H1 (cell line): ENCODE measurements around the gene NIPAL1. TPM values are rescaled to one million over a fixed set of nuclear protein-coding genes. Genes with fewer than 3 reads are reported as not detected.

Experiments
- CTCF ChIA-PET: fragments of 300-600 bp; sonication (Branson Sonifier 250); formaldehyde crosslinking; loops from one replicate; lab custom pipeline; 2021; ENCODE audit not compliant: partially characterized antibody; lab: Charles Lee
- POLR2A ChIA-PET: fragments of 300-600 bp; sonication (Branson Sonifier 250); formaldehyde crosslinking; loops from one replicate; lab custom pipeline; 2021; ENCODE audit warnings: inconsistent platforms; ENCODE audit not compliant: partially characterized antibody; lab: Charles Lee
- DNase-seq, 2 experiments: peaks; one replicate each; pipeline versions ENCODE4 v3.0.0 to v3.0.0-alpha.2; 2010 to 2022; ENCODE audit warnings: low spot score in 2 of 2, low read depth in 1 of 2, mixed read lengths in 1 of 2
- FAIRE-seq: peaks from 2 replicates; lab custom pipeline; 2011; peaks lifted over from hg19 to GRCh38; lab: Jason Lieb, UNC
- H2AFZ ChIP-seq: 2 replicates; pipeline ENCODE4 v1.8.1; 2012; ENCODE audit warnings: low read length, inconsistent platforms
- H2AK5ac ChIP-seq: 2 replicates; pipeline ENCODE4 v1.6.1; 2013; ENCODE audit warnings: low read depth, low read length
- H2BK120ac ChIP-seq: replicated peaks from 2 replicates; pipeline ENCODE3; 2013; ENCODE audit warnings: low read depth, low read length, inconsistent platforms
- H2BK12ac ChIP-seq: 2 replicates; pipeline ENCODE4 v1.6.1; 2013; ENCODE audit warnings: low read depth, low read length
- H2BK15ac ChIP-seq: 2 replicates; pipeline ENCODE4 v1.6.1; 2013; ENCODE audit warnings: low read length
- H2BK20ac ChIP-seq: 2 replicates; pipeline ENCODE4 v1.6.1; 2013; ENCODE audit warnings: low read length
- H2BK5ac ChIP-seq: 2 replicates; pipeline ENCODE4 v1.6.1; 2013; ENCODE audit warnings: low read depth, low read length
- H3K14ac ChIP-seq: 2 replicates; pipeline ENCODE4 v1.6.1; 2013; ENCODE audit warnings: inconsistent platforms; ENCODE audit not compliant: insufficient read length
- H3K18ac ChIP-seq: 2 replicates; pipeline ENCODE4 v1.6.1; 2013; ENCODE audit warnings: low read length; ENCODE audit errors: extremely low read depth
- H3K23ac ChIP-seq: 2 replicates; pipeline ENCODE4 v1.6.1; 2013; ENCODE audit warnings: inconsistent platforms; ENCODE audit not compliant: insufficient read length
- H3K23me2 ChIP-seq: 2 replicates; pipeline ENCODE4 v1.6.1; 2013; ENCODE audit warnings: low read depth, low read length
- H3K27ac ChIP-seq: 2 replicates; pipeline ENCODE4 v1.6.1; 2011; ENCODE audit warnings: low read depth, low read length, inconsistent platforms
- H3K27me3 ChIP-seq, 4 experiments: replicated peaks in 1 of 4; 1 replicate in 1 of 4; 2 replicates in 3 of 4; pipeline versions ENCODE4 v1.6.1 to v1.8.1; 2011 to 2013; ENCODE audit warnings: low read length in 3 of 4, mild to moderate bottlenecking in 3 of 4, inconsistent platforms in 2 of 4, mixed read lengths in 2 of 4, moderate library complexity in 1 of 4; ENCODE audit not compliant: control insufficient read depth in 3 of 4, insufficient read depth in 3 of 4; ENCODE audit errors: extremely low read depth in 1 of 4
- H3K36me3 ChIP-seq, 4 experiments: 2 replicates each; pipeline versions ENCODE4 v1.6.1 to v1.8.1; 2011 to 2013; ENCODE audit warnings: mild to moderate bottlenecking in 4 of 4, low read length in 3 of 4, moderate library complexity in 2 of 4, control low read depth in 1 of 4, inconsistent platforms in 1 of 4; ENCODE audit not compliant: insufficient read depth in 4 of 4, control insufficient read depth in 2 of 4
- H3K4ac ChIP-seq: replicated peaks from 2 replicates; pipeline ENCODE3; 2013; ENCODE audit warnings: low read length, low read depth, mixed read lengths, inconsistent platforms; ENCODE audit not compliant: insufficient read length
- H3K4me1 ChIP-seq, 4 experiments: replicated peaks in 1 of 4; 1 replicate in 1 of 4; 2 replicates in 3 of 4; pipeline versions ENCODE4 v1.6.1 to v1.8.1; 2011 to 2013; ENCODE audit warnings: low read length in 3 of 4, inconsistent platforms in 2 of 4, mixed read lengths in 1 of 4; ENCODE audit not compliant: insufficient read depth in 4 of 4, control insufficient read depth in 3 of 4
- H3K4me2 ChIP-seq, 2 experiments: 2 replicates each; pipeline versions ENCODE4 v1.6.1 to v1.8.1; 2011 to 2013; ENCODE audit warnings: low read depth in 2 of 2, low read length in 2 of 2, control low read depth in 1 of 2, inconsistent platforms in 1 of 2, mild to moderate bottlenecking in 1 of 2; ENCODE audit not compliant: insufficient read depth in 1 of 2
- H3K4me3 ChIP-seq, 4 experiments: fragments of 200-600, 300-600 bp in 1 of 4; sonication (generic), shearing (Covaris generic), sonication (Bioruptor Twin) in 1 of 4; 2 replicates each; pipeline versions ENCODE4 v1.5.1 to v1.8.1; 2011 to 2016; ENCODE audit warnings: low read length in 4 of 4, low read depth in 3 of 4, control low read depth in 2 of 4, inconsistent platforms in 2 of 4, mild to moderate bottlenecking in 2 of 4, mixed read lengths in 1 of 4, moderate library complexity in 1 of 4; ENCODE audit not compliant: insufficient read depth in 2 of 4; ENCODE audit errors: extremely low read depth in 1 of 4
- H3K56ac ChIP-seq: replicated peaks from 2 replicates; pipeline ENCODE3; 2013; ENCODE audit warnings: low read depth, mild to moderate bottlenecking, mixed read lengths, low read length, inconsistent platforms; ENCODE audit not compliant: insufficient read length
- H3K79me1 ChIP-seq: 2 replicates; pipeline ENCODE4 v1.6.1; 2013; ENCODE audit warnings: low read depth, low read length, control low read depth
- H3K79me2 ChIP-seq, 2 experiments: 2 replicates each; pipeline versions ENCODE4 v1.6.1 to v1.8.1; 2012 to 2013; ENCODE audit warnings: low read length in 2 of 2, mild to moderate bottlenecking in 2 of 2, inconsistent platforms in 1 of 2; ENCODE audit not compliant: insufficient read depth in 2 of 2, control insufficient read depth in 1 of 2
- H3K9ac ChIP-seq, 4 experiments: replicated peaks in 1 of 4; 1 replicate in 1 of 4; 2 replicates in 3 of 4; pipeline versions ENCODE4 v1.6.1 to v1.8.1; 2011 to 2013; ENCODE audit warnings: low read depth in 3 of 4, low read length in 3 of 4, control low read depth in 2 of 4, mild to moderate bottlenecking in 2 of 4, moderate library complexity in 2 of 4, inconsistent platforms in 1 of 4; ENCODE audit errors: extremely low read depth in 1 of 4
- H3K9me3 ChIP-seq, 2 experiments: 2 replicates each; pipeline versions ENCODE4 v1.6.1 to v1.8.1; 2012 to 2013; ENCODE audit warnings: mild to moderate bottlenecking in 2 of 2, moderate library complexity in 2 of 2, control low read depth in 1 of 2, inconsistent platforms in 1 of 2, low read depth in 1 of 2, low read length in 1 of 2, mixed read lengths in 1 of 2; ENCODE audit not compliant: insufficient read depth in 2 of 2
- H4K20me1 ChIP-seq, 2 experiments: replicated peaks in 1 of 2; 2 replicates each; pipeline versions ENCODE3 to v1.8.1; 2011 to 2013; ENCODE audit warnings: inconsistent platforms in 2 of 2, low read length in 2 of 2, mild to moderate bottlenecking in 1 of 2; ENCODE audit not compliant: insufficient read depth in 2 of 2, control insufficient read depth in 1 of 2
- H4K5ac ChIP-seq: 2 replicates; pipeline ENCODE4 v1.6.1; 2013; ENCODE audit warnings: low read length, low read depth, mixed read lengths, inconsistent platforms; ENCODE audit not compliant: insufficient read length
- H4K8ac ChIP-seq: 2 replicates; pipeline ENCODE4 v1.8.0; 2013; ENCODE audit warnings: mild to moderate bottlenecking, moderate library complexity, low read length, inconsistent platforms; ENCODE audit not compliant: insufficient read depth; ENCODE audit errors: extremely low read depth
- H4K91ac ChIP-seq: replicated peaks from 2 replicates; pipeline ENCODE3; 2013; ENCODE audit warnings: low read length, mixed read lengths, inconsistent platforms; ENCODE audit not compliant: insufficient read length
- CHD2 ChIP-seq: IDR thresholded peaks from 2 replicates; pipeline ENCODE4 v1.6.1; 2012; ENCODE audit warnings: low read length, improper control_type of control experiment
- CREB1 ChIP-seq: IDR thresholded peaks from 2 replicates; pipeline ENCODE4 v1.6.1; 2012; ENCODE audit warnings: inconsistent platforms
- EGR1 ChIP-seq: IDR thresholded peaks from 2 replicates; pipeline ENCODE4 v1.6.1; 2011; ENCODE audit warnings: low read depth, low read length, borderline replicate concordance
- EZH2 ChIP-seq: fragments of 200-600 bp; sonication (generic); IDR thresholded peaks from 2 replicates; pipeline ENCODE4 v1.7.1; 2012; ENCODE audit warnings: low read depth, mild to moderate bottlenecking, moderate library complexity, low read length, inconsistent platforms; ENCODE audit not compliant: severe bottlenecking
- FOSL1 ChIP-seq: IDR thresholded peaks from 2 replicates; pipeline ENCODE4 v1.6.1; 2011; ENCODE audit warnings: mild to moderate bottlenecking, low read depth, low read length, moderate library complexity; ENCODE audit not compliant: insufficient read depth
- GABPA ChIP-seq: IDR thresholded peaks from 2 replicates; pipeline ENCODE4 v1.6.1; 2011; ENCODE audit warnings: mild to moderate bottlenecking, low read length, moderate library complexity, borderline replicate concordance; ENCODE audit not compliant: insufficient read depth
- HDAC2 ChIP-seq, 2 experiments: fragments of 300-600 bp in 1 of 2; sonication (generic) in 1 of 2; IDR thresholded peaks; 2 replicates each; pipeline ENCODE4 v1.6.1; 2011 to 2012; ENCODE audit warnings: low read depth in 2 of 2, low read length in 2 of 2, mild to moderate bottlenecking in 2 of 2, moderate library complexity in 2 of 2, borderline replicate concordance in 1 of 2, inconsistent platforms in 1 of 2
- JUN ChIP-seq: IDR thresholded peaks from 2 replicates; pipeline ENCODE4 v1.6.1; 2011; ENCODE audit warnings: low read depth, mild to moderate bottlenecking, improper control_type of control experiment, low read length
- JUND ChIP-seq: IDR thresholded peaks from 2 replicates; pipeline ENCODE4 v1.6.1; 2011; ENCODE audit warnings: mild to moderate bottlenecking, improper control_type of control experiment, low read length
- KDM4A ChIP-seq: IDR thresholded peaks from one replicate; pipeline ENCODE4 v1.7.1; 2012; ENCODE audit warnings: low read depth, mild to moderate bottlenecking, moderate library complexity, low read length, inconsistent platforms; ENCODE audit not compliant: severe bottlenecking
- NANOG ChIP-seq: IDR thresholded peaks from 2 replicates; pipeline ENCODE4 v1.6.1; 2011; ENCODE audit warnings: low read length, low read depth, mild to moderate bottlenecking, inconsistent platforms; ENCODE audit not compliant: insufficient read depth, poor library complexity, severe bottlenecking
- TAF1 ChIP-seq: IDR thresholded peaks from 2 replicates; pipeline ENCODE4 v1.6.1; 2011; ENCODE audit warnings: mild to moderate bottlenecking, low read depth, low read length
- WGBS, 2 experiments: shearing (Covaris generic) in 1 of 2; methylation state at CpG; one replicate each; pipeline versions ENCODE4 v1.1.6 to v1.1.7; 2013 to 2015; ENCODE audit warnings: low lambda C conversion rate in 2 of 2, mixed read lengths in 2 of 2, inconsistent platforms in 1 of 2, low coverage in 1 of 2, missing lambda C conversion rate in 1 of 2; ENCODE audit not compliant: insufficient replicate concordance in 2 of 2, insufficient coverage in 1 of 2, insufficient read length in 1 of 2; ENCODE audit errors: extremely low coverage in 1 of 2, missing lambda C conversion rate in 1 of 2; 5-methylcytosine and 5-hydroxymethylcytosine counted together
- polyA plus RNA-seq, 7 experiments: library from polyadenylated mRNA; depleted of rRNA in 3 of 7; stranded (reverse) in 5 of 7; unstranded in 2 of 7; fragments of >200 nt in 5 of 7; fragments of 200-250 nt in 2 of 7; gene quantifications; 1 replicate in 5 of 7; 2 replicates in 1 of 7; 4 replicates in 1 of 7; pipeline versions ENCODE4 v1.2.1 to v1.2.3, GENCODE V29; 2011 to 2013; ENCODE audit warnings: missing spikeins in 2 of 7, mixed read lengths in 2 of 7
- total RNA-seq: library from RNA; stranded (reverse); fragmentation: NEBNext Ultra II Directional; extraction: Animal tissue kit (Norgen Biotek cat#: 25700); gene quantifications from 2 replicates; pipeline ENCODE4 v1.2.1, GENCODE V29; 2021

NIPAL1 gene
- total and polyA plus RNA-seq, 2 of the 8 experiments (the other 6 are each of a cell fraction or from before 2014, with no cell fraction given) = 1.4 to 4.9 TPM

GRCh38 chr4:48017108-48017571, 568 bp downstream of the NIPAL1 start:
- Histone ChIP-seq H3K18ac (no peak overlapping the region; the same call in 1 of the 2 replicates), H2BK15ac (no peak overlapping the region), H4K8ac (no peak overlapping the region), H3K79me1 (no peaks in the 10 kb centered on the region), H3K4me2 (peak overlapping the region; percentile 73 to 100), H2AK5ac (no peak overlapping the region), H3K9ac (peak overlapping the region in 3 of 4 experiments; percentile 26 to 63 (median 43); a peak in 5 of 7 replicates), H2AFZ (peak overlapping the region; percentile 99), H3K56ac (no peak overlapping the region), H2BK12ac (0 out of 2 replicates have a peak overlapping the region, but pooled peaks have one; percentile 10), H2BK5ac (no peak overlapping the region), H3K27ac (no peak overlapping the region), H4K20me1 (no peaks in the 10 kb centered on the region), H4K91ac (no peak overlapping the region), H3K27me3 (peaks cover 0 to 14% (median 6%) of the 10 kb centered on the region in 4 experiments; a peak in 5 of 7 replicates), H4K5ac (no peak overlapping the region), H3K23ac (no peak overlapping the region), H3K23me2 (peaks cover 9% of the 10 kb centered on the region; the same call in 1 of the 2 replicates), H3K4me1 (peaks cover 0 to 2% (median 0%) of the 10 kb centered on the region in 4 experiments; a peak in 1 of 7 replicates), H2BK120ac (no peak overlapping the region), H3K4me3 (peak overlapping the region; percentile 46 to 93 (median 84)), H3K9me3 (no peaks in the 10 kb centered on the region), H2BK20ac (no peak overlapping the region), H3K79me2 (no peaks in the 10 kb centered on the region), H3K4ac (peak overlapping the region; percentile 61), H3K14ac (no peak overlapping the region), H3K36me3 (no peaks in the 10 kb centered on the region)
- POLR2A ChIA-PET = no interaction called here
- peak in 1 of 2 experiments; percentile 72 for DNase-seq
- WGBS, 2 experiments = 3% methylated on average over 25 of the region's 35 CpGs; no CpG with 5 or more reads in 1 of the 2 experiments
- no peak for FAIRE-seq
- peak; percentile 40; the same call in 1 of the 2 replicates for TF ChIP-seq CHD2
- no peak for TF ChIP-seq JUN
- TF ChIP-seq FOSL1 = no peak
- TF ChIP-seq JUND = no peak
- TF ChIP-seq CREB1 = peak; percentile 53; the same call in 1 of the 2 replicates
- TF ChIP-seq TAF1 = no peak
- TF ChIP-seq EZH2 = peak; percentile 37
- TF ChIP-seq KDM4A = peak; percentile 68
- 0 out of 2 replicates have a peak, but pooled peaks have one; percentile 47 for TF ChIP-seq EGR1
- TF ChIP-seq HDAC2 (IDR thresholded peaks at IDR 0.05; ENCODE audit: borderline replicate concordance in 1 of 2, low read depth in 2 of 2, low read length in 2 of 2) = peak in 1 of 2 experiments; percentile 34; a peak in 1 of 4 replicates
- TF ChIP-seq GABPA = no peak
- TF ChIP-seq NANOG = no peak
- CTCF ChIA-PET = interaction anchor here (2.3 to 3.9 kb wide), 2 partner anchors 16 to 91 kb away, joined by 8 to 45 read pairs; no protein-coding TSS in a partner anchor
